OCI-LY3 (cell line): ENCODE results near the gene TIGIT.

Source experiments
- EZH2phosphoT487 ChIP-seq: fragments of 200-600 bp; shearing (Covaris generic); IDR thresholded peaks from 2 replicates; pipeline ENCODE4 v1.6.1; 2018; ENCODE audit warnings: antibody characterized with exemption, mixed run types, low read depth
- TF ChIP-seq, protein P1 (sequence below): fragments of 200-600, 300-600 bp; sonication (generic); IDR thresholded peaks from 2 replicates; pipeline ENCODE4 v1.5.1; 2014; ENCODE audit warnings: antibody characterized with exemption, low read length, low read depth

DNA sequence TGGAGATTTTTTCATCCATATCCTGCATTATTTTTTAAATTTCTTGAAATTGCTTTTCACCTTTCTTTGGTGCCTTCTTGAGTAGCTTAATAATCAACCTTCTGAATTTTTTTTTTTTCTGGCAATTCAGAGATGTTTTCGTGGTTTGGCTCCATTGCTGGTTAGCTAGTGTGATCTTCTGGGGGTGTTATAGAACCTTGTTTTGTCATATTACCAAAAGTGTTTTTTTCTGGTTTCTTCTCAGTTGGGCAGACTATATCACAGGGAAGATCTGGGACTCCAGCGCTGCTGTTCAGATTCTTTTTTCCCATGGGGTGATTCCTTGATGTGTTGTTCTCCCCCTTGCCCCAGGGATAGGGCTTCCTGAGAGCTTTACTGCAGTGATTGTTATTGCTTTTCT, 23.8 kb upstream of the TIGIT start:
- TF ChIP-seq, protein P1, sequence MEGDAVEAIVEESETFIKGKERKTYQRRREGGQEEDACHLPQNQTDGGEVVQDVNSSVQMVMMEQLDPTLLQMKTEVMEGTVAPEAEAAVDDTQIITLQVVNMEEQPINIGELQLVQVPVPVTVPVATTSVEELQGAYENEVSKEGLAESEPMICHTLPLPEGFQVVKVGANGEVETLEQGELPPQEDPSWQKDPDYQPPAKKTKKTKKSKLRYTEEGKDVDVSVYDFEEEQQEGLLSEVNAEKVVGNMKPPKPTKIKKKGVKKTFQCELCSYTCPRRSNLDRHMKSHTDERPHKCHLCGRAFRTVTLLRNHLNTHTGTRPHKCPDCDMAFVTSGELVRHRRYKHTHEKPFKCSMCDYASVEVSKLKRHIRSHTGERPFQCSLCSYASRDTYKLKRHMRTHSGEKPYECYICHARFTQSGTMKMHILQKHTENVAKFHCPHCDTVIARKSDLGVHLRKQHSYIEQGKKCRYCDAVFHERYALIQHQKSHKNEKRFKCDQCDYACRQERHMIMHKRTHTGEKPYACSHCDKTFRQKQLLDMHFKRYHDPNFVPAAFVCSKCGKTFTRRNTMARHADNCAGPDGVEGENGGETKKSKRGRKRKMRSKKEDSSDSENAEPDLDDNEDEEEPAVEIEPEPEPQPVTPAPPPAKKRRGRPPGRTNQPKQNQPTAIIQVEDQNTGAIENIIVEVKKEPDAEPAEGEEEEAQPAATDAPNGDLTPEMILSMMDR: no peak
- TF ChIP-seq EZH2phosphoT487: no peak
